GM19025 (cell line): ENCODE measurements around the gene DNAJC7.
"Not testable (repeated sequence)": the region's sequence is repeated elsewhere in the genome, so short reads cannot be mapped to it uniquely, and the experiment has no call there.

Experiments
- ATAC-seq: cut with Tn5 transposase; IDR thresholded peaks from one replicate; pipeline ENCODE4 v1.9.1; 2021; ENCODE audit warnings: mild to moderate bottlenecking, low read depth, moderate library complexity; ENCODE audit not compliant: unreplicated experiment

DNAJC7 gene

DNA sequence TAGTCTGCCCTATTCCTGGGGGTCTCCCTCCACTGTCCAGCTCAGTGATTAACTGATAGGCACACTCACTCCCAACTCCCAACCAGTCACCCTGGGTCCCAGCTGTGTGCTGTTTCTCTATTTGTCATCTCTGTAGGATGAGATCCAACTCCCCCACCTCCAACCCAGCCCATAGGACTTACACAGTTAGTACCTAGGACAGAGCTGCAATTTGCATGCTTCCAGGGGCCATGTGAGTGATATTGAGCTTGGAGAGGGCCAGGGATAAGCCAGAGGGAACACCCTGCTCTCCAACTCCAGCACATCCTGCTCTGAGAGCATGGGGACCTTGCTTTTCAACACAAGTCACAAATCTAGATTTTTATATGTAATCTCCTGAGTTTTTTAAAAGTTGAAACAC, 24.4 kb upstream of the DNAJC7 start:
- no peak for ATAC-seq

- no peak for ATAC-seq
Observed at GRCh38 chr17:42040818-42041217, 23.6 kb upstream of the DNAJC7 start.

- no peak for ATAC-seq
Observed at GRCh38 chr17:42039794-42040763, 22.8 kb upstream of the DNAJC7 start.

DNA sequence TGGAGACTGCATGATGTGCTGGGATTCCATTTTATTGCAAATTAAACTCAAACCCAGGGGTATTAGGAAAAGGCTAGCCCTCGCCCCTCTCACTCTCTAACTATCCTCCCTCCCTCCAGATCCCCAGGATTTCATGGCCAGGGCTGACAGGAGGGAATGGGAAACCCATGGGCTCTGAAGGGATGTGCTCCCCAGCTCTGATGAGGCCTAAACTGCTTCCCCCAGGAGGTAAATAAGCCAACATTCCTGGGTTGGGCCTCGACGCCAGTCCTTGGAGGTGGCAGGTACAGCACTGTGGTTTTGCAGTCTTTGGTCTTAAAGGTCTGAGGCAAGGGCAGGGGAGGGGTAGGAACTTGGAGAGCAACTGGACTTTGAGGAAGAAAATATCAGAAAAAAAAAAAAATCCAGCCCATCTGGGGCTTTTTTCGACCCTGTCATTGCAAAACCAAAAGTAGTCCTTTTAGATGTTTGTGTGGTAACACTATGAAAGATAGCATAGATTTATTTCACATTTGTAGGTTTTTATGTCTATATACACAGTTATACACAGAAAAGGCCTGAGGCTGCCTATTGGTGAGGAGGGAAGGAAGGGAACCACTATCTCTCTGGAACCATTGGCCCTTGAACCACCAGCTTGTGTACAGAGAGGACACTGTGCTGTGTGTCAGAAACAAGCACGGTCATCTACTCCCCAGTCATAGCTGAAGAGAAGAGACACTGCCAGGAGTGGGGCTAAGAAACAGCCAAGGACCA, 21.2 kb upstream of the DNAJC7 start:
- ATAC-seq = no peak

DNA sequence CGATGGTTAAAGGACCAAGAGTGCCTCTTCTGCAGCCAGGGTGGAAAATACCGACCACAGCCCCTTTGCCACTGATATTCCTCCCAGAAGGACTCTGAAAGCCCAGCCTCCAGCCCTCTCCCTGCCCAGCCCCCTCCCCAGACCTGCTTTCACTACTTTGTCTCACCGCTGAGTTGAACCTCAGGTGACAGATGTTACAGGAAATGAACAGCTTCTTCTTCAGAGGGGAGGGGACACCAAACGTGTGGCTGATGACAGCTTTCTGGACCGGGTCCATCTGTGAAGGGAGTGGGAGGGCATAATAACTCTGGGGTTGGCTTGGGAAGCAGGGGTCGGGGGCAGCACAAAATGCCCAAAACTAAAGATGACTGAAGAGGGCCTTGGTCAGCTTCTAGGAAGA, 16.8 kb upstream of the DNAJC7 start:
- ATAC-seq = no peak

DNA sequence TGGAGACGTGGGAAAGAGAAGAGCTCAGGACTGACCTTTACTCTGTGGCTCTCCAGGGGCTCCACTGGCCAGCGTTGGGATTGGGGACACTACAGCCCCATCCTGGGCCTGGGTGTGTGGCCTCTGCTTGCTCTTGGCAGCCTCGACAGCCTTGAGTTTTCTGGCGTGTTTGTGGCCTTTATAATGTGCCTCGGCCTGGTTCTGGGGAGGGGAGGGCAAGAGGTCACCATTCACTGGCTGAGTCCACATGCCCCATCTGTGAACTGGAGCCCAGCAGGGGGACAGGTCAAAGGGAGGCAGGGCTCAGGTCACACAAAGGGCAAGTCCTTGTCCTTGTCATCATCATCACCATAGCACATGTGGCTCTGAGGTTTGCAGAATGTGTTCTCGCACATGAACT, 14.3 kb upstream of the DNAJC7 start:
- no peak for ATAC-seq

DNA sequence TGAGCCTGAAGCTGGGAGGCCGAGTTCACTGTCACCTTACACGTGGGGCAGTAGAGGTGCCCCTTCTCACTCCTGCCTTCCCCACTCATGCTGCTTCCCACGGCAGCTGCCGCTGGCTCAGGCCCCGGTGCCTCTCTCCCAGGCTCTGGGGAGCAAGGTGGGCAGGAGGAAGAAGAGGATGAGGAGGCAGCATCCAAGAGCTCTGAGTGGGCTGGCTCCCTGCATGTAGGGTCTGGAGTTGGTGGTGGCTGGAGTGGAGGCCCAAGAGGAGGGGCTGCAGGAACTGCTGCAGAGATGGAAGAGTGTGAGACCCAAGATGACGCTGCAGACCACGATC, 11.5 kb upstream of the DNAJC7 start:
- ATAC-seq = no peak

DNA sequence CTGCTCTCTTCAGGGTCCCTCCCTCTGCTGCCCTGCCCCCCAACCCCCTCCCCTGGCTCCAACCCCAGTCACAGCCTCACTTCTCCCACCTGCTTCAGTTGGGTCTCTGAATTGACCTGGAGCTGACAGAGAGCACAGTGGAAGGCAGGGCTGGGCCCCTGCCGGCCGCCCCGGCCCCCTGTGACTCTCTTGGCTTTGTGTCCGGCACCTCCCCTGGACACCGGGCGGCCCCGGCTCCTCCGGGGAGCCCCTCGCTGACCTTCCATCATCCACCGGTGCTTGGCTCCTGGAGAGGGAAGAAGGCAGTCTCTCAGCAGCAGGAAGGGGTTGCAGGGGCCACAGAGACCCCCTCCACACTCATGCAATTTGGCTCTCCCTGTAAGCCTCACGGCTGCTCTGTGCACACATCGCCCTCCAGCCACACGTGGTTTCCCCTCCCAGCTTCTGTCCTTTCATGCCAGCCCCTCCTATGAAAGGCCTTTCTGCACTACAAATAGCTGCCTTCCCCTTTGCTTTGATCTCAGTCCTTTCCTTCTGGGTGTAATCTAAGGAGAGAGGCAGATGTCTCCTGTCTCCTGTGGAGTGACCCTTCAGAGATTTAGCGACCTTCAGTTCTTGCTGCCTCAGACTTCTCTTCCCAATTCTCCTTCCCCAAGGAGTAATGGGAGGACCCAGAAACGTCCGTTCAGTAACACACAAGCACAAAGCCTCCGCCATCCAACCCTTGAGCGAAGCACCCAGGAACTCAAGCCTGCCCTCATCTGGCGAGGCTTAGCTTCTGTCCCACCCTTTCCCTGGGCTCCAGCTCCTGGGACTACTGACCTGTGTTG, 10.9 kb upstream of the DNAJC7 start:
- no peak for ATAC-seq

GRCh38 chr17:42027590-42027889, 10.3 kb upstream of the DNAJC7 start:
- ATAC-seq = no peak

DNA sequence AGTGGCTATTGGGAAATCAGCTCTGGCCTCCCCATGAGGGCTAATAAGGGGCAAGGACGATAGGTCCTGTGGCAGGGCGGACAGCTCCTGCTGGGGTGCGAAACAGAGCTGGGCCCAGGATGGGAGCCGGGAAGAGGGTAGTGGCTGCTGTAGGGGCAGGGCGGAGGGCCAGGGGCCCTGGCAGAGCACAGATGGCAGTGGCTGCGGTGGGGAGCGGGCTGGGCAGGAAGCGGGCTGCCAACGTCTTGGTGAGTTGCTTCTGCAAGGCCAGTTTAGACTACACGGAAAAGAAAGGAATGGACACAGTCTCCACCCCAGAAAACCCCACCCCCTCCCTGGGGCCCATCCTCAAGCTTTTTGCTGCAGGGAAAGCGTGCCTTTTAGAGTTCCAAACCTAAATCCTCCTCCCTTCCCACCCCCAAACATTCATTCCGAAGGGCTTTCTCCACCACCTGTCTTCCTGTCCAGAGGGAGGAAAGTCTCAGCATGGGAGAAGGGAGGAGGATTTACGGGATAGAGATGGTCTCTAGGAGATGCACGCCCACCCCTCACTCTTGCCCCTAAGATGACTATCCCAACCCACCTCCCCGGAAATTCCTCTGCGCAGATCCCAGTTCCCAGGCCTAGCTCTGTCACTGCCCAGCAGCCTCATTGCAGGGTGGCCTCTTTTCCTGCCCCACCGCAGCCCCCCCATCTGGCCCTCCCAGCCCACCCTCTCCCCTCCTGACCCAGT, 9.8 kb upstream of the DNAJC7 start:
- ATAC-seq = no peak

DNA sequence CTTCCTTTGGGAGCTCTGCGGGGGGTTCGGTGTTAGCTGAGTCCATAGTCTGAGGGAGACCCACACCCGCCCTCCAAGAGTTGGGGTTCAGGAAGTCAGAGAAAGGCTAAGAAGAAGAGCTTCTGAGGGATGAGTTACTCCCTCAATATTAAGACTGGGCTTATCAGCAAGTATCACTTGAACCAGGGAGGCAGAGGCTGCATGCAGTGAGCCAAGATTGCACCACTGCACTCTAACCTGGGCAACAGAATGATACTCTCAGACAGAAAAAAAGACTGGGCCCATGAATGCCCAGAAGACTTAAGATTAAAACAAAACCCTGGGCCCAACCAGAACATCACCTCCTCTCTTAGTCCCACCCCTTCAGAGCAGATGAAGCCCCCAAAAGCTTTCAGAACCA, 8.7 kb upstream of the DNAJC7 start:
- ATAC-seq = no peak

DNA sequence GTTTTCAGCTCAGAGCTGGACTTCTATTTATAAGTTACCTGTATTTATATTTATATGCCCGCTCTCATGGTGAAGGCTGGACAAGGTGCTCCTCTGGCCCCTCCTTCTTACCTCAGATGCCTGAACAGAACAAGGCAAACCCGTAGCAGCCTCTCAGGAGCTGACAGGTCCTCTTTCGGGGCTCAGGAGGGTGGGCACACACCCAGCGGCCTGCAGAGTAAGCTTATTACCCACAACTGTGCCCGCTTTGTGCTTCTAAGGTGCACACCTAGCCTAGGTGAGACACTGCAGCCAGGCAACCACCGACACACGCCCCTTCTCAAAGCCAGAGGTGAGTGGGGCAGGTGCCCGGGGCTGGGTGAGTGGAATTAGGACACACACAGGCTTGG, 7.9 kb upstream of the DNAJC7 start:
- no peak for ATAC-seq

DNA sequence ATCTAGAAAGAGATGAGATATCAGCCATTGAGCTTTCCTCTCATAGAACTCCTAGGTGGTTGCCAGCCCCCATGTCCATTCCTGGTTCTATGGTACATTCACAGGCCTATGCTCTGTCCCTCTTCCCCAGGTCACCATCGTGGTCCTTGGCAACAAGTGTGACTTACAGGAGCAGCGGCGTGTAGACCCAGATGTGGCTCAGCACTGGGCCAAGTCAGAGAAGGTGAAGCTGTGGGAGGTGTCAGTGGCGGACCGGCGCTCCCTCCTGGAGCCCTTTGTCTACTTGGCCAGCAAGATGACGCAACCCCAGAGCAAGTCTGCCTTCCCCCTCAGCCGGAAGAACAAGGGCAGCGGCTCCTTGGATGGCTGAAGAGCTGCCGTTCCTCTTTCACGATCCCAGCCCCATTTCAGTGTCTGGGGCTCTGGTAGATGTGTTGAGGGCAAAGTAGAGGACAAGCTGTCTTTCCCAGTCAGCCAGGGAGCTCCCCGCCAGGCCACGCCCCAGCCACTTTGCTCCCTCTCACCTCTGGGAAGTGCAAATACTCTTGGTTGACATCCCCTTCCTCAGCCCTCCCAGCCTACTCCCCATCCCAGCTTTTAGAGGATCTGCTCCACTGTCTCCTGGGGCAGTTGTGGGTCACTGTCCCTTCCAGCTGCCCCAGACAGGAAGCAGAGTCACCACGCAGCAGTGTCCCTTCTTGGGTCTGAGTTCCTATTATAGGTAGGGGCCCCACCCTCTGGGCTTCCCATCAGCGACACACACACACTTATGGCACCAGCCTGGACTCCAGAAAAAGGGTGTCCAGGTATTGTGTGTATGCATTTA, 6.5 kb upstream of the DNAJC7 start:
- ATAC-seq = no peak

GRCh38 chr17:42020845-42021244, 3.6 kb upstream of the DNAJC7 start:
- not testable (repeated sequence) for ATAC-seq

- peak; percentile 56 for ATAC-seq
Observed at GRCh38 chr17:42019509-42020404, 2.5 kb upstream of the DNAJC7 start, which contains the start of gene NKIRAS2. NKIRAS2 (plus strand) TSS chr17:42020090; CDS start chr17:42021578, 1,488 bp downstream.

DNA sequence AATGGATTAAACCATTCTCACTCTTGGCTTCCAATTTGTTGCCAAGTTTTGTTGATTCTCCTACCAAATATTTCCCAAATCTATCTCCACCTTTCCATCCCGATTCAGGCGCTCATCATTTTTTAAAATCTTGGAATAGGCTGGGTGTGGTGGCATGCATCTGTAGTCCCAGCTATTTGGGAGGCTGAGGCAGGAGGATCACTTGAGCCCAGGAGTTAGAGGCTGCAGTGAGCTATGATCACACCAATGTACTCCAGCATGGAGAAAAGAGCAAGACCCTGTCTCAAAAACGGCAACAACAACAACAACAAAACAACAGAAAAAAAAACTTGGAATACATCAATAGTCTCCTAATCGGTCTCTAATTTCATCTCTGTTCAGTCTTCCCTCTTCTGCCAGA, 1.7 kb upstream of the DNAJC7 start:
- ATAC-seq = no peak

DNA sequence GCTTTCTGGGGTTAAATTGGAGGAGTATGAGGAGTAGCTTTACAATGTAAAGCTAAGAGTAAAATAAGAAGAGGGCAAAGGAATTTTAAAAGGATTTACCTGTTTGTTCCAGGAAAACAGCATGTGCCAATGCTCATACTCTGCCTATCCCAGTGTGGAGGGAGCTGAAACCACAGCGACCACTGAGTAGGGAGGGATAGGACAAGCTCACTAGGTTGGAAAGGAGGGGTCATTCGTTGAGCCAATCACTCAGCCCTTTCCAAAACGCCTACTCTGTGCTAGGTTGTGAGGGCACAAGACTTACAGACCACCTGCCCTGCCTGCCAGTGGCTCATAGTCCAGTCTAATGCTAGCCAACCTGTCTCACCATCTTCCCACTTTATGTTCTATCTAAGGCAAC, 1.1 kb upstream of the DNAJC7 start:
- no peak for ATAC-seq

- no peak for ATAC-seq
Observed at GRCh38 chr17:42017866-42018200, 594 bp upstream of the DNAJC7 start.

- no peak for ATAC-seq
Observed at GRCh38 chr17:42016411-42016831, 818 bp downstream of the DNAJC7 start.
